HG02763 (cell line): ENCODE data around the gene AS3MT.
"Not testable (repeated sequence)": the region's sequence is repeated elsewhere in the genome, so short reads cannot be mapped to it uniquely, and the experiment has no call there.

ENCODE experiments used
- ATAC-seq: cut with Tn5 transposase; IDR thresholded peaks from one replicate; pipeline ENCODE4 v1.9.1; 2021; ENCODE audit warnings: mild to moderate bottlenecking, moderate library complexity; ENCODE audit not compliant: unreplicated experiment

Gene AS3MT

GRCh38 chr10:102855731-102856436, 13.4 kb upstream of the AS3MT start:
- ATAC-seq: not testable (repeated sequence)

GRCh38 chr10:102856758-102857424, 12.4 kb upstream of the AS3MT start:
- ATAC-seq: no peak

- no peak for ATAC-seq
Measured at GRCh38 chr10:102859911-102860310, 9.4 kb upstream of the AS3MT start.

GRCh38 chr10:102863660-102864059, 5.6 kb upstream of the AS3MT start:
- ATAC-seq: no peak

- ATAC-seq: no peak
Measured at GRCh38 chr10:102865620-102866019, 3.6 kb upstream of the AS3MT start.

- no peak for ATAC-seq
Measured at GRCh38 chr10:102868911-102869257, 386 bp upstream of the AS3MT start.

- ATAC-seq: no peak
Measured at GRCh38 chr10:102870221-102870620, 951 bp downstream of the AS3MT start.

- ATAC-seq: no peak
Measured at GRCh38 chr10:102872163-102872562, 2.9 kb downstream of the AS3MT start.

- ATAC-seq: no peak
Measured at GRCh38 chr10:102876747-102877153, 7.5 kb downstream of the AS3MT start.

- no peak for ATAC-seq
Measured at GRCh38 chr10:102878629-102879028, 9.4 kb downstream of the AS3MT start.

GRCh38 chr10:102880256-102880655, 11.0 kb downstream of the AS3MT start:
- ATAC-seq: no peak

GRCh38 chr10:102888048-102888447, 18.8 kb downstream of the AS3MT start:
- no peak for ATAC-seq

GRCh38 chr10:102894466-102895213, 25.4 kb downstream of the AS3MT start:
- no peak for ATAC-seq

- ATAC-seq: no peak
Measured at GRCh38 chr10:102900006-102900405, 30.7 kb downstream of the AS3MT start.

GRCh38 chr10:102904346-102904745, 35.1 kb downstream of the AS3MT start:
- no peak for ATAC-seq

GRCh38 chr10:102906507-102906906, 37.2 kb downstream of the AS3MT start:
- no peak for ATAC-seq

GRCh38 chr10:102914781-102915180, 45.5 kb downstream of the AS3MT start:
- ATAC-seq: no peak

- ATAC-seq: no peak
Measured at GRCh38 chr10:102916173-102916572, 46.9 kb downstream of the AS3MT start.

- peak; percentile 31 for ATAC-seq
Measured at GRCh38 chr10:102917314-102917961, 48.2 kb downstream of the AS3MT start.

GRCh38 chr10:102917962-102918816, 48.9 kb downstream of the AS3MT start, which contains the start of gene CNNM2:
CNNM2 (plus strand) TSS chr10:102918294; CDS start chr10:102918481, 187 bp downstream.
- peak; percentile 85 for ATAC-seq
